ENCODE results near the gene LANCL1. TPM values are rescaled to one million over a fixed set of nuclear protein-coding genes. Genes with fewer than 3 reads are reported as not detected.

The LANCL1 gene
- total and polyA plus RNA-seq, 2 experiments from 2014 or later = 22.7 to 40.2 TPM

GRCh38 chr2:210442878-210443277, 33.7 kb downstream of the LANCL1 start:
- Histone ChIP-seq H3K27me3 (no peaks in the 10 kb centered on the region), H3K79me2 (peaks cover under 1% of the 10 kb centered on the region), H4K20me1 (ENCODE audit: insufficient read depth, poor library complexity, severe bottlenecking) (no peaks in the 10 kb centered on the region), H3K9me3 (ENCODE audit: low read depth) (peaks cover under 1% of the 10 kb centered on the region), H2AFZ (no peak overlapping the region), H3K27ac (no peak overlapping the region), H3K4me3 (no peak overlapping the region), H3K4me2 (no peak overlapping the region), H3K9me2 (replicated peaks; ENCODE audit: insufficient read depth) (no peaks in the 10 kb centered on the region), H3K36me3 (replicated peaks; ENCODE audit: insufficient read depth, low read depth) (peaks cover 5% of the 10 kb centered on the region), H3K4me1 (ENCODE audit: insufficient read depth) (peaks cover 3% of the 10 kb centered on the region)
- TF ChIP-seq EZH2 (IDR thresholded peaks at IDR 0.05; ENCODE audit: borderline replicate concordance) (no peak), EZH2phosphoT487 (IDR thresholded peaks at IDR 0.05; ENCODE audit: low read depth, severe bottlenecking, unreplicated experiment) (no peak), CTCF (IDR thresholded peaks at IDR 0.05; ENCODE audit: poor library complexity) (no peak)
- DNase-seq (ENCODE audit: low spot score) = no peak
- whole genome bisulfite sequencing (ENCODE audit: low lambda C conversion rate, missing lambda C conversion rate) = 94% methylated on average over 1 of the region's 1 CpG

GRCh38 chr2:210442457-210442856, 34.1 kb downstream of the LANCL1 start:
- no peak overlapping the region for H3K4me3 ChIP-seq
- H3K79me2 ChIP-seq = no peaks in the 10 kb centered on the region
- peaks cover 5% of the 10 kb centered on the region for H3K36me3 ChIP-seq (replicated peaks; ENCODE audit: insufficient read depth, low read depth)
- H4K20me1 ChIP-seq (ENCODE audit: insufficient read depth, poor library complexity, severe bottlenecking) = no peaks in the 10 kb centered on the region
- no peak overlapping the region for H3K4me2 ChIP-seq
- H2AFZ ChIP-seq = no peak overlapping the region
- no peaks in the 10 kb centered on the region for H3K9me2 ChIP-seq (replicated peaks; ENCODE audit: insufficient read depth)
- no peaks in the 10 kb centered on the region for H3K27me3 ChIP-seq
- no peak for DNase-seq (ENCODE audit: low spot score)
- no peaks in the 10 kb centered on the region for H3K9me3 ChIP-seq (ENCODE audit: low read depth)
- peaks cover 3% of the 10 kb centered on the region for H3K4me1 ChIP-seq (ENCODE audit: insufficient read depth)
- H3K27ac ChIP-seq = no peak overlapping the region
- WGBS (ENCODE audit: low lambda C conversion rate, missing lambda C conversion rate) = 98% methylated on average over 2 of the region's 2 CpGs
- TF ChIP-seq CTCF (IDR thresholded peaks at IDR 0.05; ENCODE audit: poor library complexity) = no peak
- TF ChIP-seq EZH2 (IDR thresholded peaks at IDR 0.05; ENCODE audit: borderline replicate concordance) = no peak
- no peak for TF ChIP-seq EZH2phosphoT487 (IDR thresholded peaks at IDR 0.05; ENCODE audit: low read depth, severe bottlenecking, unreplicated experiment)

GRCh38 chr2:210440206-210440605, 36.4 kb downstream of the LANCL1 start:
- peaks cover 5% of the 10 kb centered on the region for H3K36me3 ChIP-seq (replicated peaks; ENCODE audit: insufficient read depth, low read depth)
- H3K9me2 ChIP-seq (replicated peaks; ENCODE audit: insufficient read depth) = no peaks in the 10 kb centered on the region
- H3K27ac ChIP-seq = no peak overlapping the region
- DNase-seq (ENCODE audit: low spot score) = no peak
- no peaks in the 10 kb centered on the region for H3K9me3 ChIP-seq (ENCODE audit: low read depth)
- no peaks in the 10 kb centered on the region for H3K79me2 ChIP-seq
- peaks cover 3% of the 10 kb centered on the region for H3K4me1 ChIP-seq (ENCODE audit: insufficient read depth)
- no peak overlapping the region for H3K4me2 ChIP-seq
- TF ChIP-seq CTCF (IDR thresholded peaks at IDR 0.05; ENCODE audit: poor library complexity) (no peak), EZH2 (IDR thresholded peaks at IDR 0.05; ENCODE audit: borderline replicate concordance) (no peak), EZH2phosphoT487 (IDR thresholded peaks at IDR 0.05; ENCODE audit: low read depth, severe bottlenecking, unreplicated experiment) (no peak)
- no peaks in the 10 kb centered on the region for H3K27me3 ChIP-seq
- WGBS (ENCODE audit: low lambda C conversion rate, missing lambda C conversion rate) = 66% methylated on average over 3 of the region's 3 CpGs
- H3K4me3 ChIP-seq = no peak overlapping the region
- no peak overlapping the region for H2AFZ ChIP-seq
- H4K20me1 ChIP-seq (ENCODE audit: insufficient read depth, poor library complexity, severe bottlenecking) = no peaks in the 10 kb centered on the region

GRCh38 chr2:210435439-210435838, 41.1 kb downstream of the LANCL1 start:
- no peaks in the 10 kb centered on the region for H3K9me3 ChIP-seq (ENCODE audit: low read depth)
- no peak overlapping the region for H3K4me2 ChIP-seq
- H3K27ac ChIP-seq = no peak overlapping the region
- H2AFZ ChIP-seq = no peak overlapping the region
- TF ChIP-seq EZH2phosphoT487 (IDR thresholded peaks at IDR 0.05; ENCODE audit: low read depth, severe bottlenecking, unreplicated experiment) = no peak
- no peak for TF ChIP-seq EZH2 (IDR thresholded peaks at IDR 0.05; ENCODE audit: borderline replicate concordance)
- no peak for TF ChIP-seq CTCF (IDR thresholded peaks at IDR 0.05; ENCODE audit: poor library complexity)
- H3K79me2 ChIP-seq = no peaks in the 10 kb centered on the region
- H3K4me1 ChIP-seq (ENCODE audit: insufficient read depth) = no peaks in the 10 kb centered on the region
- DNase-seq (ENCODE audit: low spot score) = no peak
- WGBS (ENCODE audit: low lambda C conversion rate, missing lambda C conversion rate) = 100% methylated on average over 1 of the region's 1 CpG
- H3K36me3 ChIP-seq (replicated peaks; ENCODE audit: insufficient read depth, low read depth) = peaks cover 5% of the 10 kb centered on the region
- no peaks in the 10 kb centered on the region for H3K27me3 ChIP-seq
- H3K9me2 ChIP-seq (replicated peaks; ENCODE audit: insufficient read depth) = no peaks in the 10 kb centered on the region
- no peak overlapping the region for H3K4me3 ChIP-seq
- H4K20me1 ChIP-seq (ENCODE audit: insufficient read depth, poor library complexity, severe bottlenecking) = no peaks in the 10 kb centered on the region
